ENCODE data around the gene BCORL1.
A peak's percentile ranks its signal among the peaks of the same experiment; 100 is the strongest.

The BCORL1 gene

GRCh38 chrX:130018143-130018542 is 35.7 kb downstream of the BCORL1 start:
- no peak for DNase-seq

GRCh38 chrX:130020661-130021324 is 38.4 kb downstream of the BCORL1 start:
- DNase-seq = no peak

GRCh38 chrX:130024127-130024526 is 41.7 kb downstream of the BCORL1 start:
- DNase-seq = peak; percentile 70

- DNase-seq = no peak
Observed at GRCh38 chrX:130025256-130025655, 42.8 kb downstream of the BCORL1 start.

- no peak for DNase-seq
Observed at GRCh38 chrX:130027569-130027968, 45.1 kb downstream of the BCORL1 start.

- peak; percentile 20 for DNase-seq
Observed at GRCh38 chrX:130028196-130028595, 45.8 kb downstream of the BCORL1 start.

GRCh38 chrX:130030826-130031225 is 48.4 kb downstream of the BCORL1 start:
- no peak for DNase-seq

GRCh38 chrX:130032552-130032951 is 50.1 kb downstream of the BCORL1 start:
- DNase-seq = no peak

GRCh38 chrX:130034178-130034577 is 51.7 kb downstream of the BCORL1 start:
- no peak for DNase-seq

GRCh38 chrX:130039847-130040246 is 57.4 kb downstream of the BCORL1 start:
- no peak for DNase-seq

GRCh38 chrX:130047416-130047815 is 65.0 kb downstream of the BCORL1 start:
- no peak for DNase-seq

GRCh38 chrX:130048686-130049222 is 66.3 kb downstream of the BCORL1 start:
- DNase-seq = no peak

GRCh38 chrX:130049821-130050220 is 67.4 kb downstream of the BCORL1 start:
- no peak for DNase-seq

GRCh38 chrX:130051176-130051845 is 68.9 kb downstream of the BCORL1 start:
- DNase-seq = no peak

- no peak for DNase-seq
Observed at GRCh38 chrX:130053236-130053635, 70.8 kb downstream of the BCORL1 start.

GRCh38 chrX:130055103-130055502 is 72.7 kb downstream of the BCORL1 start:
- DNase-seq = no peak

- no peak for DNase-seq
Observed at GRCh38 chrX:130055899-130056298, 73.5 kb downstream of the BCORL1 start.

GRCh38 chrX:130057209-130057608 is 74.8 kb downstream of the BCORL1 start:
- no peak for DNase-seq

- DNase-seq = no peak
Observed at GRCh38 chrX:130058652-130059051, 76.2 kb downstream of the BCORL1 start.

GRCh38 chrX:130060122-130061069 is 78.0 kb downstream of the BCORL1 start:
- DNase-seq = peak; percentile 67

GRCh38 chrX:130066975-130067615 is 84.7 kb downstream of the BCORL1 start:
- no peak for DNase-seq

GRCh38 chrX:130071611-130072344 is 89.3 kb downstream of the BCORL1 start:
- no peak for DNase-seq

All from stimulated activated naive CD4-positive, alpha-beta T cell treated with Interleukin-2 at 50 U/mL for 16 hours (primary cell).